Smooth muscle cell (in vitro differentiated cells): ENCODE measurements around the gene CTDSP2. TPM values are rescaled to one million over a fixed set of nuclear protein-coding genes. Genes with fewer than 3 reads are reported as not detected.

Experiments
- DNase-seq: peaks from one replicate; lab custom pipeline; 2025; ENCODE audit not compliant: unreplicated experiment; lab: John Stamatoyannopoulos, UW
- H2AFZ ChIP-seq: fragments of 200-600 bp; sonication (generic); 2 replicates; pipeline ENCODE4 v1.6.0; 2016; ENCODE audit warnings: antibody characterized with exemption, low read depth, mild to moderate bottlenecking
- H3F3A ChIP-seq: fragments of 200-600 bp; sonication (generic); 2 replicates; pipeline ENCODE4 v1.6.0; 2017; ENCODE audit warnings: antibody characterized with exemption, low read depth
- H3K27ac ChIP-seq: fragments of 200-600 bp; sonication (generic); 2 replicates; pipeline ENCODE4 v1.5.1; 2016; ENCODE audit warnings: low read depth, mild to moderate bottlenecking
- H3K27me3 ChIP-seq: fragments of 200-600 bp; sonication (generic); 2 replicates; pipeline ENCODE4 v1.6.1; 2016; ENCODE audit warnings: low read depth, mild to moderate bottlenecking
- H3K36me3 ChIP-seq: fragments of 200-600 bp; sonication (generic); 2 replicates; pipeline ENCODE4 v1.5.1; 2016; ENCODE audit warnings: low read depth
- H3K4me1 ChIP-seq: fragments of 200-600 bp; sonication (generic); 2 replicates; pipeline ENCODE4 v1.5.1; 2016; ENCODE audit warnings: low read depth
- H3K4me2 ChIP-seq: fragments of 200-600 bp; sonication (generic); 2 replicates; pipeline ENCODE4 v1.6.0; 2016; ENCODE audit warnings: mild to moderate bottlenecking
- H3K4me3 ChIP-seq: fragments of 200-600 bp; sonication (generic); 2 replicates; pipeline ENCODE4 v1.5.1; 2016; ENCODE audit warnings: mild to moderate bottlenecking
- H3K79me2 ChIP-seq: fragments of 200-600 bp; sonication (generic); 2 replicates; pipeline ENCODE4 v1.6.0; 2016; ENCODE audit warnings: low read depth, mild to moderate bottlenecking
- H3K9ac ChIP-seq: fragments of 200-600 bp; sonication (generic); 2 replicates; pipeline ENCODE4 v1.6.0; 2016; ENCODE audit warnings: low read depth
- H3K9me3 ChIP-seq: fragments of 200-600 bp; sonication (generic); replicated peaks from 2 replicates; pipeline ENCODE4 v1.5.1; 2016; ENCODE audit warnings: low read depth
- H4K20me1 ChIP-seq: fragments of 200-600 bp; sonication (generic); 2 replicates; pipeline ENCODE4 v1.6.0; 2016; ENCODE audit warnings: low read depth
- CTCF ChIP-seq: fragments of 200-600 bp; sonication (generic); IDR thresholded peaks from 2 replicates; pipeline ENCODE4 v1.5.1; 2017; ENCODE audit warnings: borderline replicate concordance, mild to moderate bottlenecking, antibody characterized with exemption; ENCODE audit not compliant: insufficient read depth, poor library complexity, severe bottlenecking
- WGBS: methylation state at CpG from one replicate; pipeline ENCODE4 v1.1.7; 2016; ENCODE audit warnings: low lambda C conversion rate; 5-methylcytosine and 5-hydroxymethylcytosine counted together
- polyA plus RNA-seq: library from polyadenylated mRNA; unstranded; fragments of >200 nt; fragmentation: Nextera tagmentation; extraction: Ambion mirVana; gene quantifications from 2 replicates; pipeline ENCODE4 v1.2.1, GENCODE V29; 2016
- total RNA-seq: library from RNA; depleted of rRNA; stranded (reverse); fragments of >200 nt; gene quantifications from 2 replicates; pipeline ENCODE4 v1.2.3, GENCODE V29; 2014

Gene CTDSP2
- total and polyA plus RNA-seq, 2 experiments from 2014 or later = 62.0 to 77.4 TPM

GRCh38 chr12:57891542-57892228 is 45.2 kb upstream of the CTDSP2 start:
- TF ChIP-seq CTCF = no peak
- Histone ChIP-seq H2AFZ (no peak overlapping the region), H3K79me2 (no peaks in the 10 kb centered on the region), H3K27me3 (no peaks in the 10 kb centered on the region), H3K4me1 (peaks cover 49% of the 10 kb centered on the region), H3F3A (peaks cover 13% of the 10 kb centered on the region), H3K36me3 (no peaks in the 10 kb centered on the region), H3K9me3 (no peaks in the 10 kb centered on the region), H3K4me2 (no peak overlapping the region), H3K9ac (no peak overlapping the region), H4K20me1 (no peaks in the 10 kb centered on the region), H3K4me3 (no peak overlapping the region), H3K27ac (no peak overlapping the region)
- WGBS = 97% methylated on average over 6 of the region's 6 CpGs
- no peak for DNase-seq

GRCh38 chr12:57890191-57891115 is 43.9 kb upstream of the CTDSP2 start:
- DNase-seq = no peak
- H3K27ac ChIP-seq = peak overlapping the region; percentile 84
- no peak overlapping the region for H2AFZ ChIP-seq
- H3K4me3 ChIP-seq = no peak overlapping the region
- no peaks in the 10 kb centered on the region for H3K9me3 ChIP-seq
- H3K4me1 ChIP-seq = peaks cover 37% of the 10 kb centered on the region
- H3K9ac ChIP-seq = no peak overlapping the region
- WGBS = 87% methylated on average over 14 of the region's 14 CpGs
- TF ChIP-seq CTCF = no peak
- H3K79me2 ChIP-seq = no peaks in the 10 kb centered on the region
- H3K4me2 ChIP-seq = no peak overlapping the region
- H4K20me1 ChIP-seq = no peaks in the 10 kb centered on the region
- H3K27me3 ChIP-seq = no peaks in the 10 kb centered on the region
- H3K36me3 ChIP-seq = no peaks in the 10 kb centered on the region
- peaks cover 19% of the 10 kb centered on the region for H3F3A ChIP-seq

- Histone ChIP-seq H3K36me3 (no peaks in the 10 kb centered on the region), H3K4me2 (peak overlapping the region; percentile 82), H3K27me3 (no peaks in the 10 kb centered on the region), H3K27ac (peak overlapping the region; percentile 84), H3K4me1 (peaks cover 35% of the 10 kb centered on the region), H3K9me3 (no peaks in the 10 kb centered on the region), H3K79me2 (no peaks in the 10 kb centered on the region), H4K20me1 (no peaks in the 10 kb centered on the region), H3K9ac (peak overlapping the region; percentile 41), H3F3A (peaks cover 14% of the 10 kb centered on the region), H2AFZ (peak overlapping the region; percentile 38), H3K4me3 (no peak overlapping the region)
- 41% methylated on average over 10 of the region's 10 CpGs for WGBS
- peak; percentile 14 for DNase-seq
- TF ChIP-seq CTCF = no peak
Measured at GRCh38 chr12:57889500-57889989, 43.0 kb upstream of the CTDSP2 start.
